MM.1S (cell line): ENCODE data around the gene PPP6R1.

Source experiments
- CTCF ChIP-seq: fragments of 300-600 bp; sonication (generic); IDR thresholded peaks from 2 replicates; pipeline ENCODE4 v1.5.1; 2016; ENCODE audit warnings: antibody characterized with exemption, low read length, mixed read lengths
- EZH2 ChIP-seq: fragments of 300-600 bp; sonication (generic); optimal IDR thresholded peaks from 2 replicates; pipeline ENCODE3; 2017; ENCODE audit warnings: low read depth, mild to moderate bottlenecking, antibody characterized with exemption, low read length, mixed read lengths

- TF ChIP-seq CTCF: no peak
- TF ChIP-seq EZH2: no peak
Measured at GRCh38 chr19:55230780-55231179, 28.0 kb downstream of the PPP6R1 start.
